GM12801 (cell line): ENCODE results near the gene CERT1.

Experiments used
- CTCF ChIP-seq: IDR thresholded peaks from one replicate; pipeline ENCODE4 v1.5.1; 2011; ENCODE audit warnings: control low read depth; ENCODE audit not compliant: insufficient read length; ENCODE audit errors: extremely low read depth

Gene CERT1

DNA sequence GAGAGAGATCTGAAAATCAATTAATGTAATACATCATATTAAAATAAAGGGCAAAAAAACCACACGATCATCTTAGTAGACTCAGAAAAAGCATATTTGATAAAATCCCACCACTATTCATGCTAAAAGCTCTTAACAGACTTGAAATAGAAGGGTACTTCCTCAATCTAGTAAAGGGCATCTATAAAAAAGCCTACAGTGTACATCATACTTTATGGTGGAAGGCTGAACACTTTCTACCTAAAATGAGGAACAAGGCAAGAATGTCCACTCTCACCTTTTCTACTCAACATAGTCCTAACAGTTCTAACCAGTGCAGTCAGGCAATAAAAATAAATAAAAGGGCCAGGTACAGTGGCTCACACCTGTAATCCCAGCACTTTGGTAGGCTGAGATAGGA lies 39.2 kb upstream of the CERT1 start:
- TF ChIP-seq CTCF = no peak

GRCh38 chr5:75547812-75548211 lies 36.4 kb upstream of the CERT1 start:
- no peak for TF ChIP-seq CTCF

DNA sequence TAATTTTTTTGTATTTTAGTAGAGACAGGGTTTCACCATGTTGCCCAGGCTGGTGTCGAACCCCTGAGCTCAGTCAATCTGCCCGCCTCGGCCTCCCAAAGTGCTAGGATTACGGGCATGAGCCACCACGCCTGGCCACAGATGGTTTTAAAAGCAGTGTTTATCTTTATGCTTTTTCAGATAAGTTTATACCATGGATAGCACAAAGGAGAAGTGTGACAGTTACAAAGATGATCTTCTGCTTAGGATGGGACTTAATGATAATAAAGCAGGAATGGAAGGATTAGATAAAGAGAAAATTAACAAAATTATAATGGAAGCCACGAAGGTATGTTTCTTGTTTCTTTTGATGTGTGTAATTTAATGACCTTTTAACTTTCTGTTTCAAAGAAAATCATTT lies 35.4 kb upstream of the CERT1 start:
- no peak for TF ChIP-seq CTCF

GRCh38 chr5:75545131-75545530 lies 33.7 kb upstream of the CERT1 start:
- no peak for TF ChIP-seq CTCF

DNA sequence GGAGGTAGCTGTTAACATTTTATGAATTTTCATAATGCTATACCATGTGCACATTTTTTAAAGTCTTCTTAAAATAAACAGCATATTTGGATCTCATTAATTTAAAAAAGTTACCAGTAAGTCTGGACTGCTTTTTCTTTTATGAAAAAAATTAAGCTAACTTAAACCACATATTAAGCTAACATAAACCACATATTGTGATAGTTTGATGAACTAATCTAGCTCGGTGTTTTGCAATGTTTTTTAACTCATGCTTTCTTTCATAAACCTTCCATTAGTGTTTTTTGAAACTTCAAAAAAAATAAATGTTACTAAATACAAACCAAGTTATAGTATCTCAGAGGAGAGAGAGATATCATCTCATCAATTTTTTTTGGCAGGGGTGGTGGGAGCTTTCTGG lies 26.8 kb upstream of the CERT1 start:
- no peak for TF ChIP-seq CTCF

- TF ChIP-seq CTCF = no peak
Measured at GRCh38 chr5:75536694-75537360, 25.4 kb upstream of the CERT1 start.

- no peak for TF ChIP-seq CTCF
Measured at GRCh38 chr5:75536147-75536546, 24.7 kb upstream of the CERT1 start.
